Fibroblast of lung (primary cell): ENCODE measurements around the gene SLC22A23. TPM values are rescaled to one million over a fixed set of nuclear protein-coding genes. Genes with fewer than 3 reads are reported as not detected.

ENCODE experiments used
- DNase-seq, 2 donors: peaks; one replicate each; pipeline versions ENCODE4 v3.0.0 to v3.0.0-alpha.2; 2010; ENCODE audit warnings: low read depth in 2 of 2
- H2AFZ ChIP-seq: 2 replicates; pipeline ENCODE4 v1.5.1; 2012; ENCODE audit warnings: low read length, control low read depth, inconsistent platforms
- H3K27ac ChIP-seq: 2 replicates; pipeline ENCODE4 v1.5.1; 2011; ENCODE audit warnings: low read length, control low read depth; ENCODE audit not compliant: insufficient read depth
- H3K27me3 ChIP-seq: 2 replicates; pipeline ENCODE4 v1.5.1; 2011; ENCODE audit warnings: mild to moderate bottlenecking, low read length; ENCODE audit not compliant: control insufficient read depth, insufficient read depth
- H3K36me3 ChIP-seq: 2 replicates; pipeline ENCODE4 v1.5.1; 2011; ENCODE audit warnings: low read length; ENCODE audit not compliant: control insufficient read depth, insufficient read depth
- H3K4me1 ChIP-seq: 2 replicates; pipeline ENCODE4 v1.5.1; 2011; ENCODE audit warnings: low read length; ENCODE audit not compliant: control insufficient read depth, insufficient read depth; ENCODE audit errors: extremely low read depth
- H3K4me2 ChIP-seq: 2 replicates; pipeline ENCODE4 v1.5.1; 2011; ENCODE audit warnings: low read length, control low read depth; ENCODE audit not compliant: insufficient read depth; ENCODE audit errors: extremely low read depth
- H3K4me3 ChIP-seq, 4 experiments: fragments of 200-600 bp in 1 of 4; sonication (generic) in 1 of 4; replicated peaks in 1 of 4; 2 replicates each; pipeline ENCODE4 v1.5.1; 2011 to 2016; ENCODE audit warnings: low read length in 4 of 4, low read depth in 3 of 4, mild to moderate bottlenecking in 3 of 4, control low read depth in 2 of 4, inconsistent platforms in 1 of 4, mixed read lengths in 1 of 4; ENCODE audit not compliant: insufficient read depth in 1 of 4; ENCODE audit errors: control extremely low read depth in 1 of 4
- H3K79me2 ChIP-seq: 2 replicates; pipeline ENCODE4 v1.5.1; 2012; ENCODE audit warnings: mild to moderate bottlenecking, low read length, inconsistent platforms; ENCODE audit not compliant: control insufficient read depth, insufficient read depth
- H3K9ac ChIP-seq: 2 replicates; pipeline ENCODE4 v1.5.1; 2011; ENCODE audit warnings: mild to moderate bottlenecking, low read length, control low read depth; ENCODE audit not compliant: insufficient read depth
- H3K9me3 ChIP-seq: 2 replicates; pipeline ENCODE4 v1.5.1; 2012; ENCODE audit warnings: low read depth, low read length; ENCODE audit not compliant: control insufficient read depth, insufficient read depth
- H4K20me1 ChIP-seq: 2 replicates; pipeline ENCODE4 v1.5.1; 2011; ENCODE audit warnings: low read length; ENCODE audit not compliant: control insufficient read depth, insufficient read depth; ENCODE audit errors: extremely low read depth
- CTCF ChIP-seq, 2 donors: IDR thresholded peaks in 1 of 2; conservative IDR thresholded peaks in 1 of 2; 1 replicate in 1 of 2; 2 replicates in 1 of 2; pipeline ENCODE4 v1.5.1; 2011 to 2012; ENCODE audit warnings: low read length in 2 of 2, control low read depth in 1 of 2, inconsistent platforms in 1 of 2, low read depth in 1 of 2, mild to moderate bottlenecking in 1 of 2
- EZH2 ChIP-seq: IDR thresholded peaks from 2 replicates; pipeline ENCODE4 v1.5.1; 2012; ENCODE audit warnings: low read length, control low read depth, mild to moderate bottlenecking; ENCODE audit errors: missing control alignments
- polyA plus RNA-seq, 2 donors: library from polyadenylated mRNA; depleted of rRNA in 1 of 2; stranded (reverse) in 1 of 2; unstranded in 1 of 2; fragments of >200 nt; gene quantifications; 2 replicates each; pipeline ENCODE4 v1.2.1, GENCODE V29; 2011 to 2012; ENCODE audit warnings: missing spikeins in 1 of 2
- total RNA-seq: library from RNA; depleted of rRNA; stranded (reverse); fragments of >200 nt; gene quantifications from 2 replicates; pipeline ENCODE4 v1.2.1, GENCODE V29; 2014

The SLC22A23 gene
- total and polyA plus RNA-seq, 2 donors (not counting 1 experiment from before 2014, with no cell fraction given): 0.37 to 3.0 TPM

- no peaks in the 10 kb centered on the region for H3K27me3 ChIP-seq
- H3K36me3 ChIP-seq: no peaks in the 10 kb centered on the region
Measured at GRCh38 chr6:3391902-3392458, 64.9 kb downstream of the SLC22A23 start.

GRCh38 chr6:3390698-3391097, 66.2 kb downstream of the SLC22A23 start:
- H3K4me3 ChIP-seq: no peak overlapping the region
- peak overlapping the region; percentile 68 for H3K27ac ChIP-seq
- no peaks in the 10 kb centered on the region for H3K27me3 ChIP-seq
- H3K4me1 ChIP-seq: peaks cover 3% of the 10 kb centered on the region
- H3K9me3 ChIP-seq: no peaks in the 10 kb centered on the region
- H3K4me2 ChIP-seq: peak overlapping the region; percentile 5
- peak; percentile 79 to 98 for DNase-seq
- H2AFZ ChIP-seq: no peak overlapping the region
- H3K79me2 ChIP-seq: no peaks in the 10 kb centered on the region
- H3K36me3 ChIP-seq: no peaks in the 10 kb centered on the region
- no peaks in the 10 kb centered on the region for H4K20me1 ChIP-seq
- TF ChIP-seq EZH2: no peak
- TF ChIP-seq CTCF (conservative IDR thresholded peaks at IDR 0.05 in 1 of 2, IDR thresholded peaks at IDR 0.05 in 1 of 2; ENCODE audit: low read depth in 1 of 2, low read length in 2 of 2): no peak
- H3K9ac ChIP-seq: no peak overlapping the region

More at GRCh38 chr6:3391902-3392458, 64.9 kb downstream of the SLC22A23 start:
- H2AFZ ChIP-seq: no peak overlapping the region
- no peaks in the 10 kb centered on the region for H4K20me1 ChIP-seq
- no peak for DNase-seq
- H3K9ac ChIP-seq: no peak overlapping the region
- H3K79me2 ChIP-seq: no peaks in the 10 kb centered on the region
- H3K4me2 ChIP-seq: no peak overlapping the region
- no peak overlapping the region for H3K27ac ChIP-seq
- H3K4me1 ChIP-seq: peaks cover 3% of the 10 kb centered on the region
- no peak overlapping the region for H3K4me3 ChIP-seq
- no peaks in the 10 kb centered on the region for H3K9me3 ChIP-seq
- TF ChIP-seq CTCF (conservative IDR thresholded peaks at IDR 0.05 in 1 of 2, IDR thresholded peaks at IDR 0.05 in 1 of 2; ENCODE audit: low read depth in 1 of 2, low read length in 2 of 2) (no peak), EZH2 (no peak)

GRCh38 chr6:3389390-3390167, 67.3 kb downstream of the SLC22A23 start:
- TF ChIP-seq EZH2 (no peak), CTCF (conservative IDR thresholded peaks at IDR 0.05 in 1 of 2, IDR thresholded peaks at IDR 0.05 in 1 of 2; ENCODE audit: low read depth in 1 of 2, low read length in 2 of 2) (no peak)
- Histone ChIP-seq H3K27me3 (no peaks in the 10 kb centered on the region), H3K4me3 (no peak overlapping the region), H3K9ac (peak overlapping the region; percentile 23), H2AFZ (peak overlapping the region; percentile 70), H3K36me3 (no peaks in the 10 kb centered on the region), H3K27ac (peak overlapping the region; percentile 68), H3K4me1 (peaks cover 3% of the 10 kb centered on the region), H3K4me2 (peak overlapping the region; percentile 59), H3K79me2 (no peaks in the 10 kb centered on the region), H4K20me1 (no peaks in the 10 kb centered on the region), H3K9me3 (no peaks in the 10 kb centered on the region)
- peak; percentile 48 to 94 for DNase-seq
